SK-N-SH (cell line): ENCODE measurements around the gene YARS2. TPM values are rescaled to one million over a fixed set of nuclear protein-coding genes. Genes with fewer than 3 reads are reported as not detected.

Experiments used
- CTCF ChIA-PET: fragments of 300-600, 350-600 bp; formaldehyde crosslinking; extraction: SDS; loops from one replicate; lab custom pipeline; 2021; lab: Yijun Ruan, JAX
- POLR2A ChIA-PET: fragments of 350-600 bp; sonication (Branson Sonifier 250); formaldehyde crosslinking; extraction: SDS; loops from one replicate; lab custom pipeline; 2020; ENCODE audit warnings: antibody characterized with exemption, inconsistent platforms; lab: Yijun Ruan, JAX
- DNase-seq: peaks from one replicate; pipeline ENCODE4 v3.0.0; 2012
- H2AFZ ChIP-seq: fragments of 200-600 bp; sonication (generic); 2 replicates; pipeline ENCODE4 v1.8.1; 2016; ENCODE audit warnings: antibody characterized with exemption, mild to moderate bottlenecking, low read depth
- H3F3A ChIP-seq: fragments of 200-600 bp; sonication (generic); replicated peaks from 2 replicates; pipeline ENCODE3; 2016; ENCODE audit warnings: antibody characterized with exemption, mild to moderate bottlenecking; ENCODE audit not compliant: insufficient read depth
- H3K27ac ChIP-seq, 2 experiments: fragments of 200-500 bp in 1 of 2; fragments of 200-600 bp in 1 of 2; sonication (Bioruptor generic) in 1 of 2; sonication (generic), shearing (Covaris generic) in 1 of 2; 2 replicates each; pipeline versions ENCODE4 v1.5.1 to v1.6.1; 2014 to 2016; ENCODE audit warnings: low read depth in 2 of 2, inconsistent platforms in 1 of 2, low read length in 1 of 2, mild to moderate bottlenecking in 1 of 2, mixed read lengths in 1 of 2
- H3K27me3 ChIP-seq: fragments of 200-600 bp; sonication (generic), shearing (Covaris generic); 2 replicates; pipeline ENCODE4 v1.6.1; 2016; ENCODE audit warnings: mixed run types; ENCODE audit not compliant: insufficient read depth
- H3K36me3 ChIP-seq, 2 experiments: fragments of 200-500 bp in 1 of 2; fragments of 200-600 bp in 1 of 2; sonication (Bioruptor generic) in 1 of 2; sonication (generic) in 1 of 2; replicated peaks in 1 of 2; 2 replicates each; pipeline versions ENCODE3 to v1.5.1; 2014 to 2016; ENCODE audit warnings: low read length in 1 of 2, mild to moderate bottlenecking in 1 of 2; ENCODE audit not compliant: insufficient read depth in 2 of 2, control insufficient read depth in 1 of 2
- H3K4me1 ChIP-seq, 2 experiments: fragments of 200-500 bp in 1 of 2; fragments of 200-600 bp in 1 of 2; sonication (Bioruptor generic) in 1 of 2; sonication (generic), shearing (Covaris generic) in 1 of 2; 2 replicates each; pipeline versions ENCODE4 v1.5.1 to v1.6.1; 2014 to 2016; ENCODE audit warnings: low read depth in 1 of 2, low read length in 1 of 2, mixed run types in 1 of 2; ENCODE audit not compliant: insufficient read depth in 2 of 2, control insufficient read depth in 1 of 2
- H3K4me2 ChIP-seq: fragments of 200-600 bp; sonication (generic), shearing (Covaris generic); 2 replicates; pipeline ENCODE4 v1.6.1; 2017; ENCODE audit warnings: mixed run types
- H3K4me3 ChIP-seq, 2 experiments: fragments of 200-500 bp in 1 of 2; fragments of 200-600 bp in 1 of 2; sonication (Bioruptor generic) in 1 of 2; sonication (generic), shearing (Covaris generic) in 1 of 2; 2 replicates each; pipeline versions ENCODE4 v1.5.1 to v1.8.1; 2014 to 2016; ENCODE audit warnings: low read depth in 2 of 2, inconsistent platforms in 1 of 2, low read length in 1 of 2, mild to moderate bottlenecking in 1 of 2, mixed read lengths in 1 of 2, moderate library complexity in 1 of 2
- H3K79me2 ChIP-seq: fragments of 200-600 bp; sonication (generic); 2 replicates; pipeline ENCODE4 v1.8.1; 2017; ENCODE audit warnings: mild to moderate bottlenecking; ENCODE audit not compliant: insufficient read depth
- H3K9ac ChIP-seq: fragments of 200-600 bp; sonication (generic); 2 replicates; pipeline ENCODE4 v1.6.1; 2017; ENCODE audit warnings: mixed run types
- H3K9me2 ChIP-seq: fragments of 200-600 bp; sonication (generic); 2 replicates; pipeline ENCODE4 v1.6.1; 2017; ENCODE audit warnings: mixed run types
- H3K9me3 ChIP-seq: fragments of 200-600 bp; sonication (generic); 2 replicates; pipeline ENCODE4 v1.6.1; 2017; ENCODE audit warnings: mixed run types, mild to moderate bottlenecking, moderate library complexity
- H4K20me1 ChIP-seq: fragments of 200-600 bp; sonication (generic); 2 replicates; pipeline ENCODE4 v1.6.1; 2017; ENCODE audit warnings: mild to moderate bottlenecking, mixed run types; ENCODE audit not compliant: insufficient read depth
- CHD2 ChIP-seq: fragments of 150-350 bp; IDR thresholded peaks from 2 replicates; pipeline ENCODE4 v1.6.1; 2018; ENCODE audit warnings: low read length; ENCODE audit not compliant: partially characterized antibody
- ELF1 ChIP-seq: IDR thresholded peaks from 2 replicates; pipeline ENCODE4 v1.4.0; 2012
- EZH2phosphoT487 ChIP-seq: fragments of 200-600 bp; sonication (generic); IDR thresholded peaks from 2 replicates; pipeline ENCODE4 v1.6.1; 2017; ENCODE audit warnings: low read depth, mixed run types, mild to moderate bottlenecking, antibody characterized with exemption, moderate library complexity, borderline replicate concordance
- FOXM1 ChIP-seq: IDR thresholded peaks from 2 replicates; pipeline ENCODE4 v1.4.0; 2012; ENCODE audit warnings: low read depth, mild to moderate bottlenecking
- GABPA ChIP-seq: IDR thresholded peaks from 2 replicates; pipeline ENCODE4 v1.4.0; 2012; ENCODE audit warnings: low read depth, mild to moderate bottlenecking
- IRF3 ChIP-seq: fragments of 150-350 bp; IDR thresholded peaks from 2 replicates; pipeline ENCODE4 v1.6.1; 2016; ENCODE audit warnings: mild to moderate bottlenecking, low read depth, low read length
- JUND ChIP-seq: IDR thresholded peaks from 2 replicates; pipeline ENCODE4 v1.4.0; 2012
- MEF2A ChIP-seq: IDR thresholded peaks from 2 replicates; pipeline ENCODE4 v1.4.0; 2012; ENCODE audit warnings: low read depth, borderline replicate concordance
- MXI1 ChIP-seq: IDR thresholded peaks from 2 replicates; pipeline ENCODE4 v1.6.1; 2012; ENCODE audit warnings: mild to moderate bottlenecking, low read depth, low read length, improper control_type of control experiment
- NFIC ChIP-seq: IDR thresholded peaks from 2 replicates; pipeline ENCODE4 v1.4.0; 2012; ENCODE audit warnings: borderline replicate concordance
- RAD21 ChIP-seq: IDR thresholded peaks from 2 replicates; pipeline ENCODE4 v1.6.1; 2012; ENCODE audit warnings: mild to moderate bottlenecking, low read length
- RCOR1 ChIP-seq: fragments of 150-350 bp; IDR thresholded peaks from 2 replicates; pipeline ENCODE4 v1.6.1; 2017; ENCODE audit warnings: antibody characterized with exemption, low read length
- RFX5 ChIP-seq: IDR thresholded peaks from 2 replicates; pipeline ENCODE4 v1.6.1; 2012; ENCODE audit warnings: mild to moderate bottlenecking, improper control_type of control experiment, low read length
- RXRA ChIP-seq: IDR thresholded peaks from 2 replicates; pipeline ENCODE4 v1.4.0; 2012; ENCODE audit warnings: low read depth, mild to moderate bottlenecking, borderline replicate concordance
- SIN3A ChIP-seq: IDR thresholded peaks from 2 replicates; pipeline ENCODE4 v1.6.1; 2012; ENCODE audit warnings: low read depth, mild to moderate bottlenecking, low read length, moderate library complexity, borderline replicate concordance
- SMC3 ChIP-seq: IDR thresholded peaks from 2 replicates; pipeline ENCODE4 v1.6.1; 2012; ENCODE audit warnings: low read depth, low read length, improper control_type of control experiment
- TCF12 ChIP-seq: IDR thresholded peaks from 2 replicates; pipeline ENCODE4 v1.4.0; 2012
- TEAD4 ChIP-seq: IDR thresholded peaks from 2 replicates; pipeline ENCODE4 v1.4.0; 2012; ENCODE audit warnings: mild to moderate bottlenecking, borderline replicate concordance; ENCODE audit not compliant: insufficient read depth
- YY1 ChIP-seq: IDR thresholded peaks from 2 replicates; pipeline ENCODE4 v1.4.0; 2012; ENCODE audit warnings: low read depth, mild to moderate bottlenecking
- whole genome bisulfite sequencing: methylation state at CpG from one replicate; pipeline ENCODE4 v1.1.6; 2017; ENCODE audit warnings: low lambda C conversion rate; 5-methylcytosine and 5-hydroxymethylcytosine counted together
- polyA plus RNA-seq, 3 experiments: library from polyadenylated mRNA; depleted of rRNA; stranded (reverse); fragments of >200 nt; gene quantifications; 2 replicates each; pipeline ENCODE4 v1.2.3, GENCODE V29; 2012
- TF ChIP-seq, protein P1 (sequence below): fragments of 150-350 bp; IDR thresholded peaks from 2 replicates; pipeline ENCODE4 v1.6.1; 2017; ENCODE audit warnings: antibody characterized with exemption, low read length, low read depth, borderline replicate concordance
- TF ChIP-seq, protein P2 (sequence below): IDR thresholded peaks from 2 replicates; pipeline ENCODE4 v1.4.0; 2012; ENCODE audit warnings: low read depth, borderline replicate concordance
- TF ChIP-seq, protein P3 (sequence below): IDR thresholded peaks from 2 replicates; pipeline ENCODE4 v1.4.0; 2012; ENCODE audit warnings: low read depth
- TF ChIP-seq, protein P4 (sequence below): fragments of 200-600 bp; sonication (generic); IDR thresholded peaks from 2 replicates; pipeline ENCODE4 v1.6.1; 2017; ENCODE audit warnings: antibody characterized with exemption, mild to moderate bottlenecking, moderate library complexity
- TF ChIP-seq, protein P5 (sequence below): IDR thresholded peaks from 2 replicates; pipeline ENCODE4 v1.6.1; 2012; ENCODE audit warnings: mild to moderate bottlenecking, low read depth, low read length, moderate library complexity

YARS2 gene
- polyA plus RNA-seq, 1 of the 3 experiments (the other 2 are of a cell fraction) = 14.3 TPM

- H3K9me2 ChIP-seq = no peaks in the 10 kb centered on the region
- peak overlapping the region; percentile 94 for H3K9ac ChIP-seq
- 0% methylated on average over 4 of the region's 40 CpGs for WGBS
- H3K4me3 ChIP-seq = peak overlapping the region; percentile 87 to 97
- ChIA-PET CTCF (interaction anchor here (0.6 to 4.8 kb wide), 71 partner anchors 10 to 1595 kb away, joined by 3 to 150 read pairs (median 6); partner anchors contain the start of genes ALG10, DNM1L, FGD4 and PKP2), POLR2A (interaction anchor here (0.8 to 2.3 kb wide), 12 partner anchors 67 to 1267 kb away, joined by 3 to 10 read pairs (median 4); partner anchors contain the start of genes ALG10, DNM1L and PKP2)
- peak overlapping the region; percentile 90 for H2AFZ ChIP-seq
- no peak for TF ChIP-seq JUND
- TF ChIP-seq FOXM1 = no peak
- TF ChIP-seq MEF2A = no peak
- TF ChIP-seq EZH2phosphoT487 = no peak
- TF ChIP-seq RCOR1 = no peak
- TF ChIP-seq, protein P1, sequence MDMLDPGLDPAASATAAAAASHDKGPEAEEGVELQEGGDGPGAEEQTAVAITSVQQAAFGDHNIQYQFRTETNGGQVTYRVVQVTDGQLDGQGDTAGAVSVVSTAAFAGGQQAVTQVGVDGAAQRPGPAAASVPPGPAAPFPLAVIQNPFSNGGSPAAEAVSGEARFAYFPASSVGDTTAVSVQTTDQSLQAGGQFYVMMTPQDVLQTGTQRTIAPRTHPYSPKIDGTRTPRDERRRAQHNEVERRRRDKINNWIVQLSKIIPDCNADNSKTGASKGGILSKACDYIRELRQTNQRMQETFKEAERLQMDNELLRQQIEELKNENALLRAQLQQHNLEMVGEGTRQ = no peak
- TF ChIP-seq, protein P2, sequence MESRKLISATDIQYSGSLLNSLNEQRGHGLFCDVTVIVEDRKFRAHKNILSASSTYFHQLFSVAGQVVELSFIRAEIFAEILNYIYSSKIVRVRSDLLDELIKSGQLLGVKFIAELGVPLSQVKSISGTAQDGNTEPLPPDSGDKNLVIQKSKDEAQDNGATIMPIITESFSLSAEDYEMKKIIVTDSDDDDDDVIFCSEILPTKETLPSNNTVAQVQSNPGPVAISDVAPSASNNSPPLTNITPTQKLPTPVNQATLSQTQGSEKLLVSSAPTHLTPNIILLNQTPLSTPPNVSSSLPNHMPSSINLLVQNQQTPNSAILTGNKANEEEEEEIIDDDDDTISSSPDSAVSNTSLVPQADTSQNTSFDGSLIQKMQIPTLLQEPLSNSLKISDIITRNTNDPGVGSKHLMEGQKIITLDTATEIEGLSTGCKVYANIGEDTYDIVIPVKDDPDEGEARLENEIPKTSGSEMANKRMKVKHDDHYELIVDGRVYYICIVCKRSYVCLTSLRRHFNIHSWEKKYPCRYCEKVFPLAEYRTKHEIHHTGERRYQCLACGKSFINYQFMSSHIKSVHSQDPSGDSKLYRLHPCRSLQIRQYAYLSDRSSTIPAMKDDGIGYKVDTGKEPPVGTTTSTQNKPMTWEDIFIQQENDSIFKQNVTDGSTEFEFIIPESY = no peak
- peak; percentile 69 for TF ChIP-seq RAD21
- peak; percentile 74 for TF ChIP-seq ELF1
- 0 out of 2 replicates have a peak, but pooled peaks have one; percentile 25 for TF ChIP-seq SIN3A
- 0 out of 2 replicates have a peak, but pooled peaks have one; percentile 30 for TF ChIP-seq MXI1
- TF ChIP-seq NFIC = no peak
- TF ChIP-seq, protein P3, sequence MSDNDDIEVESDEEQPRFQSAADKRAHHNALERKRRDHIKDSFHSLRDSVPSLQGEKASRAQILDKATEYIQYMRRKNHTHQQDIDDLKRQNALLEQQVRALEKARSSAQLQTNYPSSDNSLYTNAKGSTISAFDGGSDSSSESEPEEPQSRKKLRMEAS = peak; percentile 63; the same call in 1 of the 2 replicates
- no peak for TF ChIP-seq RXRA
- TF ChIP-seq, protein P4, sequence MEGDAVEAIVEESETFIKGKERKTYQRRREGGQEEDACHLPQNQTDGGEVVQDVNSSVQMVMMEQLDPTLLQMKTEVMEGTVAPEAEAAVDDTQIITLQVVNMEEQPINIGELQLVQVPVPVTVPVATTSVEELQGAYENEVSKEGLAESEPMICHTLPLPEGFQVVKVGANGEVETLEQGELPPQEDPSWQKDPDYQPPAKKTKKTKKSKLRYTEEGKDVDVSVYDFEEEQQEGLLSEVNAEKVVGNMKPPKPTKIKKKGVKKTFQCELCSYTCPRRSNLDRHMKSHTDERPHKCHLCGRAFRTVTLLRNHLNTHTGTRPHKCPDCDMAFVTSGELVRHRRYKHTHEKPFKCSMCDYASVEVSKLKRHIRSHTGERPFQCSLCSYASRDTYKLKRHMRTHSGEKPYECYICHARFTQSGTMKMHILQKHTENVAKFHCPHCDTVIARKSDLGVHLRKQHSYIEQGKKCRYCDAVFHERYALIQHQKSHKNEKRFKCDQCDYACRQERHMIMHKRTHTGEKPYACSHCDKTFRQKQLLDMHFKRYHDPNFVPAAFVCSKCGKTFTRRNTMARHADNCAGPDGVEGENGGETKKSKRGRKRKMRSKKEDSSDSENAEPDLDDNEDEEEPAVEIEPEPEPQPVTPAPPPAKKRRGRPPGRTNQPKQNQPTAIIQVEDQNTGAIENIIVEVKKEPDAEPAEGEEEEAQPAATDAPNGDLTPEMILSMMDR = peak; percentile 73
- TF ChIP-seq TEAD4 = no peak
- TF ChIP-seq RFX5 = no peak
- TF ChIP-seq, protein P5, sequence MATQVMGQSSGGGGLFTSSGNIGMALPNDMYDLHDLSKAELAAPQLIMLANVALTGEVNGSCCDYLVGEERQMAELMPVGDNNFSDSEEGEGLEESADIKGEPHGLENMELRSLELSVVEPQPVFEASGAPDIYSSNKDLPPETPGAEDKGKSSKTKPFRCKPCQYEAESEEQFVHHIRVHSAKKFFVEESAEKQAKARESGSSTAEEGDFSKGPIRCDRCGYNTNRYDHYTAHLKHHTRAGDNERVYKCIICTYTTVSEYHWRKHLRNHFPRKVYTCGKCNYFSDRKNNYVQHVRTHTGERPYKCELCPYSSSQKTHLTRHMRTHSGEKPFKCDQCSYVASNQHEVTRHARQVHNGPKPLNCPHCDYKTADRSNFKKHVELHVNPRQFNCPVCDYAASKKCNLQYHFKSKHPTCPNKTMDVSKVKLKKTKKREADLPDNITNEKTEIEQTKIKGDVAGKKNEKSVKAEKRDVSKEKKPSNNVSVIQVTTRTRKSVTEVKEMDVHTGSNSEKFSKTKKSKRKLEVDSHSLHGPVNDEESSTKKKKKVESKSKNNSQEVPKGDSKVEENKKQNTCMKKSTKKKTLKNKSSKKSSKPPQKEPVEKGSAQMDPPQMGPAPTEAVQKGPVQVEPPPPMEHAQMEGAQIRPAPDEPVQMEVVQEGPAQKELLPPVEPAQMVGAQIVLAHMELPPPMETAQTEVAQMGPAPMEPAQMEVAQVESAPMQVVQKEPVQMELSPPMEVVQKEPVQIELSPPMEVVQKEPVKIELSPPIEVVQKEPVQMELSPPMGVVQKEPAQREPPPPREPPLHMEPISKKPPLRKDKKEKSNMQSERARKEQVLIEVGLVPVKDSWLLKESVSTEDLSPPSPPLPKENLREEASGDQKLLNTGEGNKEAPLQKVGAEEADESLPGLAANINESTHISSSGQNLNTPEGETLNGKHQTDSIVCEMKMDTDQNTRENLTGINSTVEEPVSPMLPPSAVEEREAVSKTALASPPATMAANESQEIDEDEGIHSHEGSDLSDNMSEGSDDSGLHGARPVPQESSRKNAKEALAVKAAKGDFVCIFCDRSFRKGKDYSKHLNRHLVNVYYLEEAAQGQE = 0 out of 2 replicates have a peak, but pooled peaks have one; percentile 15
- peak; percentile 50 for TF ChIP-seq CHD2
- no peak for TF ChIP-seq IRF3
- TF ChIP-seq GABPA = peak; percentile 46
- TF ChIP-seq YY1 = no peak
- TF ChIP-seq TCF12 = no peak
- TF ChIP-seq SMC3 = peak; percentile 44; the same call in 1 of the 2 replicates
- H4K20me1 ChIP-seq = no peaks in the 10 kb centered on the region
- DNase-seq = peak; percentile 80
- peaks cover 29% of the 10 kb centered on the region for H3K79me2 ChIP-seq
- peaks cover 23 to 29% of the 10 kb centered on the region in 2 experiments for H3K36me3 ChIP-seq
- peak overlapping the region; percentile 82 to 91 for H3K27ac ChIP-seq
- peak overlapping the region; percentile 87 for H3K4me2 ChIP-seq
- H3K9me3 ChIP-seq = no peaks in the 10 kb centered on the region
- H3K4me1 ChIP-seq = peaks cover 9 to 12% of the 10 kb centered on the region in 2 experiments; a peak in 1 of 4 replicates
- no peaks in the 10 kb centered on the region for H3K27me3 ChIP-seq
- H3F3A ChIP-seq = peaks cover 4% of the 10 kb centered on the region
These were observed 545 bp downstream of the YARS2 start for GRCh38 chr12:32755051-32755653.
